DMS53 (cell line): ENCODE data around the gene ZNF428.
A peak's percentile ranks its signal among the peaks of the same experiment; 100 is the strongest.

Experiments used
- DNase-seq: peaks from one replicate; lab custom pipeline; 2025; lab: John Stamatoyannopoulos, UW

ZNF428 gene

GRCh38 chr19:43562226-43562697 lies 57.2 kb downstream of the ZNF428 start:
- no peak for DNase-seq

- DNase-seq, result no peak
These were observed 58.1 kb downstream of the ZNF428 start for GRCh38 chr19:43561139-43561970.

GRCh38 chr19:43560687-43561086 lies 58.7 kb downstream of the ZNF428 start:
- peak; percentile 14 for DNase-seq
